ENCODE data around the gene RNF150. TPM values are rescaled to one million over a fixed set of nuclear protein-coding genes. Genes with fewer than 3 reads are reported as not detected.

Gene RNF150
- total RNA-seq, 1 experiment from 2014 or later, result 0.15 TPM

- Histone ChIP-seq H3K27me3 (ENCODE audit: insufficient read depth, low read depth) (no peaks in the 10 kb centered on the region), H3K79me2 (ENCODE audit: low read depth) (no peaks in the 10 kb centered on the region), H3K4me2 (no peak overlapping the region), H3K36me3 (ENCODE audit: low read depth) (no peaks in the 10 kb centered on the region), H3F3A (ENCODE audit: insufficient read depth, low read depth) (no peaks in the 10 kb centered on the region), H3K4me3 (no peak overlapping the region), H3K27ac (no peak overlapping the region), H2AFZ (no peak overlapping the region), H3K9me3 (ENCODE audit: insufficient read depth, low read depth) (no peaks in the 10 kb centered on the region), H3K9me2 (ENCODE audit: insufficient read depth) (no peaks in the 10 kb centered on the region), H4K20me1 (ENCODE audit: insufficient read depth) (no peaks in the 10 kb centered on the region), H3K4me1 (replicated peaks; ENCODE audit: insufficient read depth) (no peaks in the 10 kb centered on the region)
- POLR2A ChIA-PET (ENCODE audit: unreplicated experiment), result no interaction called here
- no peak for TF ChIP-seq CTCF (conservative IDR thresholded peaks at IDR 0.05)
- TF ChIP-seq EZH2 (IDR thresholded peaks at IDR 0.05; ENCODE audit: low read depth), result no peak
- no TSS peak for BruUV-seq (replicated peaks)
- intact Hi-C loops (cut with micrococcal nuclease; ENCODE audit: unreplicated experiment), result no loop called here
- DNase-seq, result no peak
- CTCF ChIA-PET, result no interaction called here
Observed at GRCh38 chr4:140903522-140904475, 229.5 kb downstream of the RNF150 start.

GRCh38 chr4:140901736-140902336 is 231.4 kb downstream of the RNF150 start:
- Histone ChIP-seq H2AFZ (no peak overlapping the region), H4K20me1 (ENCODE audit: insufficient read depth) (no peaks in the 10 kb centered on the region), H3K4me3 (no peak overlapping the region), H3K9me3 (ENCODE audit: insufficient read depth, low read depth) (no peaks in the 10 kb centered on the region), H3K27me3 (ENCODE audit: insufficient read depth, low read depth) (no peaks in the 10 kb centered on the region), H3K4me1 (replicated peaks; ENCODE audit: insufficient read depth) (no peaks in the 10 kb centered on the region), H3K36me3 (ENCODE audit: low read depth) (no peaks in the 10 kb centered on the region), H3K79me2 (ENCODE audit: low read depth) (no peaks in the 10 kb centered on the region), H3F3A (ENCODE audit: insufficient read depth, low read depth) (no peaks in the 10 kb centered on the region), H3K4me2 (no peak overlapping the region), H3K27ac (no peak overlapping the region), H3K9me2 (ENCODE audit: insufficient read depth) (no peaks in the 10 kb centered on the region)
- intact Hi-C loops (cut with micrococcal nuclease; ENCODE audit: unreplicated experiment), result no loop called here
- TF ChIP-seq EZH2 (IDR thresholded peaks at IDR 0.05; ENCODE audit: low read depth) (no peak), CTCF (conservative IDR thresholded peaks at IDR 0.05) (no peak)
- POLR2A ChIA-PET (ENCODE audit: unreplicated experiment), result no interaction called here
- no TSS peak for BruUV-seq (replicated peaks)
- no peak for DNase-seq
- CTCF ChIA-PET, result no interaction called here

DNA sequence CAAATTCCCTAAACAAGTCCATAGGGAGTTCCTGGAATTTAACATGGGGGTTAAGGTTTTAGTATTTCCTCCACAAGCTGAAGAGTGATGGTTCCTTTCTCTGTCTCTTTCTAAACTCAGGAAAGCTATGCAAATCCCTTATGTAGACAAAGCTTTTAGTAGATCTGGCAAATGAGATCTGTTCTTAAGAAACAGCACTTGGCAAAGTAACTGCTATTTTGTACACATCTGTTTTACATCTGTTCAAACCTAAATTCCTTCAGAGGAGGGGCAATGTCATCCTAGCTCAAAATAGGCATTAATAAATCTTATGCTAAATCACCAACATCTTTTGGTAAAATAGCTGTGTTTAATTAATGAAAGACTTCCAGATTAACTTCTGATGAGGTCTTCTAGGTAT is 239.3 kb downstream of the RNF150 start:
- CTCF ChIA-PET, result no interaction called here
- DNase-seq, result no peak

More for the DNA sequence above, 239.3 kb downstream of the RNF150 start:
- Histone ChIP-seq H3K4me1 (replicated peaks; ENCODE audit: insufficient read depth) (no peaks in the 10 kb centered on the region), H4K20me1 (ENCODE audit: insufficient read depth) (no peaks in the 10 kb centered on the region), H3K27me3 (ENCODE audit: insufficient read depth, low read depth) (no peaks in the 10 kb centered on the region), H3K9me2 (ENCODE audit: insufficient read depth) (no peaks in the 10 kb centered on the region), H3K36me3 (ENCODE audit: low read depth) (no peaks in the 10 kb centered on the region), H2AFZ (no peak overlapping the region), H3K79me2 (ENCODE audit: low read depth) (no peaks in the 10 kb centered on the region), H3K9me3 (ENCODE audit: insufficient read depth, low read depth) (no peaks in the 10 kb centered on the region), H3K4me2 (no peak overlapping the region), H3K4me3 (no peak overlapping the region), H3K27ac (no peak overlapping the region), H3F3A (ENCODE audit: insufficient read depth, low read depth) (no peaks in the 10 kb centered on the region)
- intact Hi-C loops (cut with micrococcal nuclease; ENCODE audit: unreplicated experiment), result no loop called here
- POLR2A ChIA-PET (ENCODE audit: unreplicated experiment), result no interaction called here
- no peak for TF ChIP-seq EZH2 (IDR thresholded peaks at IDR 0.05; ENCODE audit: low read depth)
- TF ChIP-seq CTCF (conservative IDR thresholded peaks at IDR 0.05), result no peak
- BruUV-seq (replicated peaks), result no TSS peak

Measured in PC-9 (cell line).